HG03175 (cell line): Measurements from ENCODE around the gene ANKRD1.
"Not testable (repeated sequence)": the region's sequence is repeated elsewhere in the genome, so short reads cannot be mapped to it uniquely, and the experiment has no call there.

Source experiments
- ATAC-seq: cut with Tn5 transposase; IDR thresholded peaks from one replicate; pipeline ENCODE4 v1.9.1; 2021; ENCODE audit warnings: mild to moderate bottlenecking, moderate library complexity; ENCODE audit not compliant: unreplicated experiment

Gene ANKRD1

DNA sequence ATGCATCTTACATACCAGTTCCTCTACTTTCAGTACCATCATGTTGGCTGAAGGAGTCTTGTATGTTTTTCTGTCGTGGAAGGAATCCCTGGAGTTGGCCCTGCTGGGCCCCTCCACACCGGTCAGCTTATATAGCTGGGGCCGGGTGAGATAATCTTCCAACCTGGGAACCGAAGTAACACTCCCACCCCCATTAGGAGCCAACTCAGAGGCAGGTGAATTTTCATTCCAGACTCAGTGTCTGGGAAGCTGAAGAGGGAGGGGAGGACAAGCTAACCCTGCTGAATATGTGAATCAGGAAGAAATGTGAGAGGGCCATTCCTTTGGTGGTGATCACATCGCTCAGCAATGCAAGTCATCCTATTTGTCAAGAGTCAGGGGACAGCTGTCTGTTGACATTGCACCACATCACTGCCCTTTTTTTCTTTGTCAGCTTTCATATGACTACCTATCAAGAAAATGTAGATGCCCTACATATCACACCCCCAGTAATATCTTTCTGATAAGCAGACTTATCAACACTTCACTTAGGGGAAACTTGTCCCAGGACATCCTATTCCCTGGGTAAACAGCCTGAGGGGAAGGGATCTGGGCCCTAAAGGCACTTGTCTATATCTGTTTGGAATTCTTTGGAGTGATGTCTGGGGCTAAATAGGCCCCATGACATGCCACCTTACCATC is at the start of gene ANKRD1:
Gene ANKRD1 (minus strand): TSS at position 102 of the 681 bp plus-strand sequence. CDS start 60 bp downstream, at position 42.
- ATAC-seq = no peak

DNA sequence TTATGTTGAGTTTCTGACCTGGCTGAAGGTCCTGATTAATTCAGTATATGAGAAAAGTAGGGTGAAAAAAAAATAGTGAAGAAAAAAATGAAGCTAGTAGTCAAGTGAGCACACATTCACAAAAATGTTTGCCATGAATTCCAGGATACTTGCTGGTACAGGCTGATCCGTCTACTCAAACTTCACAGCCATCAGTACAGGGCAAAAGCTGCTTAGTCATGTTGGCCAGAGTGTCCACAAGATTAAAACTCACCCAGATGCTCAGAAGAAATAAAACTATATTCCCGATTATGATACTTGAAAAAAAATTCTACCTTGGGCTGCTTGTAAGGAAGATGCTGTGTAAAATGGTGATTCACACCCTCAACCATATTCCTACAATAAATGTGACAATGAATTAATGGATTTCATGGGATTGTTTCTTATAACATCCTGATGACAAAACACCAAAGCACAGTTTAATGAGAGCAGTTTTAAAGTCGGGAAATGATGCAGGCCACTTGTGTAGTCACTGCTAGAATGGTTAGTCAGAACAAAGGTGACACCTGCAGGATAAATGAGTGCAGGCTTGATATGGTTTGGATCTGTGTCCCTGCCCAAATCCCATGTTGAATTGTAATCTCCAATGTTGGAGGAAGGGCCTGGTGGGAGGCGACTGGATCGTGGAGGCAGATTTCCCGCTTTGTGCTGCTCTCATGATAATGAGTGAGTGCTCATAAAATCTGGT is 49.2 kb upstream of the ANKRD1 start:
- ATAC-seq = no peak

- no peak for ATAC-seq
These were observed 48.2 kb upstream of the ANKRD1 start for GRCh38 chr10:90969121-90969534.

DNA sequence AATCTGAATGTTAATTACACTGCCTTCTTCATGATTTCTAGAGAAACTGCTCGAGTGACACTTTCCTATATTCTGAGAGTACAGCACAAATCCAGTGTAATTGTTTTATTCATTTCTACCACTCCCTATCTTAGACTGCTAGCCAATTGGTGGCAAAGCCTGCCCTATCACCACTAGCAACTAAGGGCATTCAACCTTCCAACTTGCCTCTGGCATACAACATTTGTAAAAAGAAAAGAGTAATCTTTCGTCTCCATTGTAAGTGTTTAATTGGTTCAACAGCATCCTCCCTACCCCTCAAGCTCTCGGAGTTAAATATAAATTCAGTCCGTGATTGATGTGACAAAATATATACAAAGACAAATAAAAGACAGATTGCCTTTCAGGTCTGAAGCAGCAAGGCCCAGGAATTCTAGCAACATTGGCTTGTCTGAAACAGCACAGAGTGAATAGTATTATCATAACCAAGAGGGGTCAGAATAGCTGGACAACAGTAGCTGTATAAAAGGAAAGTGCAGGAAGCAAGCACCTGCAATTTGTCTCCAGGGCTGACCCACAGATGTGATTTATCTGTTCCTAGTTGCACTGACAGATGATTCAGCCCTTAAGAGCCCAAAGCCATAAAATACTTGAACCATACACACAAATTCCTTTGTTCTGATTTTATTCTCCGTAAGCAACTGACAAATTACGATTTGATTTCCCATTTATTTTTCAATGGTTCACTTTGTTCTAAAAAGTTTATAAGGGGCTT is 47.6 kb upstream of the ANKRD1 start:
- no peak for ATAC-seq

GRCh38 chr10:90967865-90968264 is 47.0 kb upstream of the ANKRD1 start:
- ATAC-seq = no peak

DNA sequence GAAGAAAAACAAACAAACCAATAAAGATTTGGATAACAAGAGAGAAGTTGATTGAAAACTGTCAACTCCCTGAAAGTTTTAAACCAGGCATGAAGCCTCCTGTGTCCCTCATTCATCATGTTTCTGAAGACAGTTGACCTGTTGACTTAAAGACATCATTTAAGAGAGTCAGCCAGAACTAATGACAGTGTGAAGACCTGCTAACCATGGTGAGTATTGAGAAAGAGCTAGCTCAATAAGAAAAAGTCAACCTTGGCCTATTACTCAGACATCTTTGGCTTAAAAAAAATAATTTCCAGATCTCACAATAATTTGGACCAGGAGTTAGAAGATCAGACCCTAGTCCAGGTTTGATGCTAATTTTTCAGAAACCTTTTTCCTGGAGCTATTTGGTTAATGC is 45.3 kb upstream of the ANKRD1 start:
- ATAC-seq = no peak

DNA sequence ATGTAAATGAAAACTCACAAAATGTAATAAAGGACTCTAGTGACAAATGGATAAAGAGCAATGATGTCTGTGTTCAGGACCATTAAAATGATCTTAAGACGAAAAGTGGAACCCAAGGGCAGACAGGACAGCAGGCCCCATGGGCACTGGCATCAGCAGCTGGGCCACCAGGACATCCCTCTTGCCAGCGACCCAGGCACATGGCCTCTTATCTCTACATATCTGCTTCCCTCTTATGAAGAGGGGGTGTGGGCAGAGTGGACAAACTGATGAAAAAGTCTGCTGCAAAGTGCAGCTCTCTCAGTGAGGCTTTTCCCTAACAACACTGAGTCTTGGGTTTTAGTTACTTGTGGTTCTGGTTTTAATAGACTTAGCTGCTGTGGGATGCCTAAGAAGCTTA is 44.8 kb upstream of the ANKRD1 start:
- no peak for ATAC-seq

GRCh38 chr10:90964781-90965465 is 44.0 kb upstream of the ANKRD1 start:
- no peak for ATAC-seq

DNA sequence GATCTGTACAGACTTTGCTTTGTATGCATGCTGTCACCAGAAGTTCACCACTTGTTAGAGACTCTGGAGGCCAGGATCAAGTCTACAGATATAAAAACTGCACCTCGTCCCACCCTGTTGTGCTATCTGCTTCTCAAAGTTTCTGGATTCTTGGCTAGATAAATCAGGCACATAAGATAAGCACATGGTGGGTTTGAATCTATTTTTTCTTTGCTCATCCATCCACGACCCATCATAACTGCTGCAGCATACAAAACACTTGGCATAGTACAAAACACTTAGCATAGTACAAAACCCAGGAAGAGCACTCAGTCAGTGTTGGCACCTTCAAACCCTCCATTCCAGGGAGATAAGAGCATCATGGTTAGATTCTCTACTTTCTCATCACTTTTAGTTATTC is 42.4 kb upstream of the ANKRD1 start:
- no peak for ATAC-seq

DNA sequence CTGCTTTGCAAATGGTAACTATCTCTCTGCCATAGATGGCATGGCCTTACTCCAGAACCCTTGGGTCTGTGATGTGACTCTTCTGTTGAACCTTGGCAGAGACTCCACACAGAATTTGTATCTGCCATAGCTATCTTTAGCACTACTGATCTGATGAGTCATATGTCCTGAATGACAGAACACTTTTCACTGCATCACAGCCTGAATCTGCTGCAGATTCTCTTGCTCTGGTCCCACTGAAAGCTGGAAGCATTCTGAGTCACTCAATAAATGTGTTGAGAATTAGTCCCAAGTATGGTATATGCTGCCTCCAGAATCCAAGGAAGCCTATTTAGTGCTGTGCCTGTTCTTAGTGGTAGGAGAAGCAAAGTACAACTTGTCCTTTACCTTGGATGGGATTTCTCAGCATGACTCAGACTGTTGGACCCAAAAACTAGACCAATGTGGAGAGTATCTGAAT is 39.5 kb upstream of the ANKRD1 start:
- peak; percentile 63 for ATAC-seq

DNA sequence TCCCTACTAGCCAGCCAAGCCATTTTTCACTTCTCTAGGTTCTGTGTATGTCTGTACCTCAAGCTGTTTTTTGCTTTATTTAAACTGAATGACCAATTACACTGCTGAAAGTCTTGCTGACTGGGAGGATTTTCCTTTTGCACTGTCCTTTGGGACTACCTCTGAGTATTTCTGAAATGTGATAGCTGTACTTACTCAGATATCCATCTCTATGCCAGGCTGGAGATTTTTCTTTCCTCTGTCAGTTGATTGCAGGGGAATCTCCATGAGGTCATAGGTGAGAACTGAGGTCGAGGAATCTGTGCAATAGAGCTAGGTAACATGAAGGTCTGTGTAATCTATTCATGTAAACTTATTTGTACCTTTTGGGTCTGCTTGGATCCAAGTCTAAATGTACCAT is 38.9 kb upstream of the ANKRD1 start:
- peak; percentile 28 for ATAC-seq

DNA sequence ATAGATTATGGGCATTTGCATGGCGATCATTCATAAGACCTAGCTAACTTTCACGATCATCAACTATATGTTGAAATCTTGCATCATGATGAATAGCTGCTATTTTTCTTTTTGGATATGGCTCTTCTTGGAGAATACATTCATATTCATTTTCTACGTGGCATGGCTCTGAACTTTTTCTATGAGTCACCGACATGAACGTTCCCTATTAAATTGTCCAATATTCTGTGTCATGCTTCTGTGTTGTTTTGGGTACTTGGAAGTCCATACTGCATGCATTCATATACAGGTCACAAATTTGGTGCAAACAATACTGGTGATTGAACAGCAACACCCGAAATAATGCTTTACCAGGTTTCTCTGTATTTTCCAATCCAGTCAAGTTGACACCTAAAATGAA is 37.9 kb upstream of the ANKRD1 start:
- no peak for ATAC-seq

GRCh38 chr10:90947030-90947960 is 26.4 kb upstream of the ANKRD1 start:
- ATAC-seq = peak; percentile 63

- ATAC-seq = no peak
These were observed 24.7 kb upstream of the ANKRD1 start for GRCh38 chr10:90945491-90946070.

DNA sequence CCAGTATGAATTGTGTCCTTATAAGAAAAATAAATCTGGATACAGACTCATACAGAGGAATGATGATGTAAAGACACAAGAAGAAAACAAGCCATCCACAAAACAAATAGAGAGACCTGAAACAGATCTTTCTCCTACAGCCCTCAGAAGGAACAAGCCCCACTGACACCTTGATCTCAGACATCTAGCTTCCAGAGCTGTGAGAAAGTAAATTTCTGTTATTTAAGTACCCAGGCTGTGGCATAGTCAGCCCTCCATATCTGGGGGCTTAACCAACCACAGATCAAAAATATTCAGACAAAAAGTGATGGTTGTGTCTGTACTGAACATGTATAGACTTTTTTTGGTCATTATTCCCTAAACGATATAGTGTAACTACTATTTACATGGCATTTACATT is 23.9 kb upstream of the ANKRD1 start:
- ATAC-seq = no peak

DNA sequence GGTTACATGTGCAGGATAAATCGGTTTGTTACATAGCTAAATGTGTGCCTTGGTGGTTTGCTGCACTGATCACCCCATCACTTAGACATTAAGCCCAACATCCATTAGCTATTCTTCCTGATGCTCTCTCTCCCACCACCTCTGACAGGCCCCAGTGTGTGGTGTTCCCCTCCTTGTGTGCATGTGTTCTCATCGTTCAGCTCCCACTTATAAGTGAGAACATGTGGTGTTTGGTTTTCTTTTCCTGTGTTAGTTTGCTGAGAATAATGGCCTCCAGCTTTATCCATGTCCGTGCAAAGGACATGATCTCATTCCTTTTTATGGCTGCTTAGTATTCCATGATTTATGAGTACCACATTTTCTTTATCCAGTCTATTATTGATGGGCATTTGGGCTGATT is 22.1 kb upstream of the ANKRD1 start:
- not testable (repeated sequence) for ATAC-seq

GRCh38 chr10:90939648-90940047 is 18.8 kb upstream of the ANKRD1 start:
- ATAC-seq = no peak

GRCh38 chr10:90939116-90939515 is 18.2 kb upstream of the ANKRD1 start:
- ATAC-seq = no peak

- no peak for ATAC-seq
These were observed 16.9 kb upstream of the ANKRD1 start for GRCh38 chr10:90937645-90938258.
